H1 (cell line): ENCODE measurements around the gene CLMP. TPM values are rescaled to one million over a fixed set of nuclear protein-coding genes. Genes with fewer than 3 reads are reported as not detected.

Experiments used
- polyA plus RNA-seq, 7 experiments: library from polyadenylated mRNA; depleted of rRNA in 3 of 7; stranded (reverse) in 5 of 7; unstranded in 2 of 7; fragments of >200 nt in 5 of 7; fragments of 200-250 nt in 2 of 7; gene quantifications; 1 replicate in 5 of 7; 2 replicates in 1 of 7; 4 replicates in 1 of 7; pipeline versions ENCODE4 v1.2.1 to v1.2.3, GENCODE V29; 2011 to 2013; ENCODE audit warnings: missing spikeins in 2 of 7, mixed read lengths in 2 of 7
- small RNA-seq: library from polyadenylated mRNA; stranded (forward); fragments of <200 nt; extraction: miRNeasy Mini kit (QIAGEN cat#:217004); gene quantifications from one replicate; pipeline ENCODE3, GENCODE V24; 2013; ENCODE audit not compliant: insufficient read depth
- total RNA-seq: library from RNA; stranded (reverse); fragmentation: NEBNext Ultra II Directional; extraction: Animal tissue kit (Norgen Biotek cat#: 25700); gene quantifications from 2 replicates; pipeline ENCODE4 v1.2.1, GENCODE V29; 2021

Gene CLMP
- total and polyA plus RNA-seq, 2 of the 8 experiments (the other 6 are each of a cell fraction or from before 2014, with no cell fraction given) = 9.9 to 24.1 TPM

Small RNA genes lying within 50 kb of the gene (small RNA-seq; reads per million reads assigned to genes)
- gene RPL31P47 (not detected), gene SNORD14C (not detected), gene SNORD14D (not detected), gene SNORD14E (399 reads per million, percentile 99 among the genes with 10 or more reads in this experiment)

Other genes with a start within 250 kb of the CLMP start
- gene BSX, start 213.4 kb downstream of the CLMP start, total RNA-seq = not detected in 2 replicates
- gene BSX, start 213.4 kb downstream of the CLMP start, polyA plus RNA-seq (2011; rRNA removed) = not detected in 2 replicates
- gene HSPA8, start 133.1 kb downstream of the CLMP start, total RNA-seq = 2,155 and 2,163 TPM in 2 replicates
- gene HSPA8, start 133.1 kb downstream of the CLMP start, polyA plus RNA-seq (2011; rRNA removed) = 828 and 1,491 TPM in 2 replicates
- gene GRAMD1B, start 235.0 kb upstream of the CLMP start, total RNA-seq = 21.2 and 22.4 TPM in 2 replicates
- 10.1 and 11.9 TPM in 2 replicates for gene GRAMD1B, start 235.0 kb upstream of the CLMP start, polyA plus RNA-seq (2011; rRNA removed)